ENCODE measurements around the gene PHF21B. TPM values are rescaled to one million over a fixed set of nuclear protein-coding genes. Genes with fewer than 3 reads are reported as not detected.

PHF21B gene
- total and polyA plus RNA-seq, 11 donors: 0.04 to 1.6 (median 0.47) TPM; not detected in 4

DNA sequence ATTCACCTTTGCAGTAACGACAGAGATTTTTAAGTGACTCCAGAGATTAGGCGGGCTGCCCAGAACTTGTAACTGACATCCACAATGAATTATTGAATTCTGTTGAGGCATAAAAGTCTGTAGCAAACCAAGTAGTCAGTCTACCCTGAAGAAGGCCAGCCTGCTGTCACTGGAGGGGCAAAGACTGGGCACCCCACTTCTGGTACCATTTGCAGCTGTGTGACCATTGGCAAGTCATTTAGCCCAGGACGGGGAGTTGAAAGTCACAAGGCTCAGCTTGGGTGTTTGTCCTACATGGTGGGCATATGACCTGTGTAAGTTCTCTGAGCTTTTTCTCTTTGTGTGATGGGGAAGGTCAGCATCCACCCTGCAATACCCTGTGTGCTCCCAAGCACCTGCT lies 138.0 kb downstream of the PHF21B start:
- ATAC-seq: no peak
- Histone ChIP-seq H3K9me3 (peaks cover 0 to 19% (median 8%) of the 10 kb centered on the region in 12 donors), H3K36me3 (no peaks in the 10 kb centered on the region), H3K4me1 (no peaks in the 10 kb centered on the region), H3K27ac (no peak overlapping the region), H3K27me3 (no peaks in the 10 kb centered on the region), H3K4me3 (no peak overlapping the region)
- 89 to 94% (median 91%) methylated on average over 3 of the region's 3 CpGs for WGBS, 4 donors
- DNase-seq: peak in 1 of 5 donors; percentile 34
- intact Hi-C loops (cut with DNase I): no loop called here
- no peak for TF ChIP-seq POLR2A (IDR thresholded peaks at IDR 0.05)
- no peak for TF ChIP-seq CTCF (IDR thresholded peaks at IDR 0.05)

- peak in 1 of 4 donors; percentile 33 for ATAC-seq
- no peaks in the 10 kb centered on the region for H3K27me3 ChIP-seq
- TF ChIP-seq POLR2A (IDR thresholded peaks at IDR 0.05): no peak
- TF ChIP-seq CTCF (IDR thresholded peaks at IDR 0.05): no peak
- 53 to 61% (median 56%) methylated on average over 5 of the region's 5 CpGs for WGBS, 4 donors
- H3K4me1 ChIP-seq: no peaks in the 10 kb centered on the region
- DNase-seq: peak in 1 of 5 donors; percentile 28
- intact Hi-C loops (cut with DNase I): no loop called here
- no peaks in the 10 kb centered on the region for H3K36me3 ChIP-seq
- peaks cover 0 to 13% (median 6%) of the 10 kb centered on the region in 12 donors for H3K9me3 ChIP-seq
- no peak overlapping the region for H3K4me3 ChIP-seq
- no peak overlapping the region for H3K27ac ChIP-seq
Measured at GRCh38 chr22:44870021-44870420, 139.8 kb downstream of the PHF21B start.

GRCh38 chr22:44869196-44869595 lies 140.6 kb downstream of the PHF21B start:
- ATAC-seq (no peak), DNase-seq (peak in 1 of 5 donors; percentile 10)
- H3K4me3 ChIP-seq: no peak overlapping the region
- no peaks in the 10 kb centered on the region for H3K4me1 ChIP-seq
- no peaks in the 10 kb centered on the region for H3K36me3 ChIP-seq
- no peaks in the 10 kb centered on the region for H3K27me3 ChIP-seq
- H3K9me3 ChIP-seq: peaks cover 0 to 13% (median 6%) of the 10 kb centered on the region in 12 donors
- 78 to 90% (median 85%) methylated on average over 7 of the region's 7 CpGs for WGBS, 4 donors
- no peak overlapping the region for H3K27ac ChIP-seq
- intact Hi-C loops (cut with DNase I): no loop called here
- TF ChIP-seq CTCF (IDR thresholded peaks at IDR 0.05) (no peak), POLR2A (IDR thresholded peaks at IDR 0.05) (no peak)

DNA sequence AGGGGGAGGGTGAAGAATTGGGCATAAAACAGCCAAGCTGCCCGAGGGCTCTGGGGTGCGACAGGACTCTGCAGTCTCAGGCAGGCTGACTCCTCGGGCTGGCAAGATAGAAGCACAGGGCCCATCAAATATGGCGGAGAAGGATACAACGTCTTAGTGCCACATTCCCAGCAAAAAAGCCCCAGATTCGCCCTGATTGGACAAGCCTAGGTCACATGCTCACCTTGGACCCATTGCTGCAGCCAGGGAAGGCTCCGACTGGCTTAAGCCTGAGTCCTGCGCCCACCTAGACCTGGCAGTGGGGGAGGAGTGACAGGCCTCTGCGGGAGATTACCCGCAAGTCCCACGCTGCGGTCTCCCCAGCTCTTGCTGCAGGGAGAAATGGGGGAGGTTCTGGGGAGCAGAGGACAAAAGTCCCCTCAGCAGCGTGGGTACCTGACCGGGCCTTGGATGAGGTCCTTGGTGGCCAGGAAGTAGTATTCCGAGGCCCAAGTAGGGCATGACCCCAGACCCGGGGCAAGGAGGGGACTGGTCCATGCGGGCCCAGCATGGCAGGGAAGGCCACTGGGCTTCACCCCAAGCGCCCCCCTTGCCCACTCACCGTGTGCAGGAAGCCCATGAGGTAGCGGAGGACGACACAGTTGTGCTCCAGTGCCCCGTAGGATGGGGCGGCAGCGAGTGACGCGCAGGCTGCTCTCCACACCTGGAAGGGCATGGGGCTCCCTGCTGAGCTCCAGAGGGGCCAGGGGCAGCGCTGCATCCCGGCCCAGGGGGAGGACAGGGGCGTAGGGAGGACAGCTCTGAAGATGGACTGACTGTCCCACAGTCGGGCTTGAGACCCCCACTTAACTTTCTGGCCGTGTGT lies 144.4 kb downstream of the PHF21B start:
- DNase-seq (peak in 2 of 5 donors; percentile 14 to 42), ATAC-seq (no peak)
- intact Hi-C loops (cut with DNase I): no loop called here
- peaks cover 0 to 5% (median 0%) of the 10 kb centered on the region in 9 donors for H3K27me3 ChIP-seq
- no peak overlapping the region for H3K4me3 ChIP-seq
- H3K9me3 ChIP-seq: no peaks in the 10 kb centered on the region
- no peak overlapping the region for H3K27ac ChIP-seq
- WGBS, 4 donors: 84 to 89% (median 85%) methylated on average over 24 to 31 of the region's 31 CpGs
- no peaks in the 10 kb centered on the region for H3K36me3 ChIP-seq
- TF ChIP-seq CTCF (IDR thresholded peaks at IDR 0.05): no peak
- TF ChIP-seq POLR2A (IDR thresholded peaks at IDR 0.05): no peak
- H3K4me1 ChIP-seq: no peaks in the 10 kb centered on the region
